ENCODE results near the gene ATRIP. TPM values are rescaled to one million over a fixed set of nuclear protein-coding genes. Genes with fewer than 3 reads are reported as not detected.

Gene ATRIP
- total and polyA plus RNA-seq, 10 of the 15 experiments (the other 5 are each of a cell fraction or from before 2014, with no cell fraction given): 1.4 to 16.0 (median 10.1) TPM

DNA sequence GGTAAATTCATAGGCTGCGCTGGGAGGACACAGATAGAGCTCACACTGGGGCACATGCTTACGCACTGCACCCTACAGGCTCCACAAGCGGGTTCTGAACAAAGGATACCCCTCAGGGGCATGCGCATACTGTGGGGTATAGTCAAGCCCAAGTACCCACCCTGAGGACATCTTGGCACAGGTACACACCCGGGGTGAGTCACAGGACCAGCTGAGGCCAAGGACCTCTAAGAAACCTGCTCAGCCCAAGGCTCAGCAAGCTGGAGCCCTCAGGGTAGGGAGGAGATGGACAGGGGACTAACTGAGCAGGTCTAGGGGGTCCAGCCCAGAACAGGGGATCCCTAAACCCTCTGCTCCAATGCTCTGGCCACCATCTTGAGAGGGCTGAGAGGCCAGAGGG is 54.1 kb downstream of the ATRIP start:
- FAIRE-seq: no peak
- Histone ChIP-seq H3K9me3 (replicated peaks; ENCODE audit: control insufficient read depth, insufficient read depth, low read length) (no peaks in the 10 kb centered on the region; the same call in 2 of the 3 replicates), H3K27ac (ENCODE audit: control insufficient read depth, insufficient read depth) (no peak overlapping the region), H3K9ac (ENCODE audit: control insufficient read depth, insufficient read depth, low read length) (no peak overlapping the region), H3K4me3 (no peak overlapping the region), H4K20me1 (ENCODE audit: control insufficient read depth, insufficient read depth) (no peaks in the 10 kb centered on the region), H2AFZ (ENCODE audit: control insufficient read depth, low read depth, low read length) (no peak overlapping the region), H3K27me3 (replicated peaks in 1 of 2; ENCODE audit: control insufficient read depth in 2 of 2, insufficient read depth in 2 of 2, low read length in 1 of 2) (no peaks in the 10 kb centered on the region), H3K4me2 (ENCODE audit: control insufficient read depth, insufficient read depth) (no peak overlapping the region), H3K79me2 (ENCODE audit: control insufficient read depth, insufficient read depth, low read length) (no peaks in the 10 kb centered on the region), H3K36me3 (ENCODE audit: control insufficient read depth in 2 of 2, insufficient read depth in 2 of 2, low read length in 1 of 2) (no peaks in the 10 kb centered on the region), H3K4me1 (ENCODE audit: control insufficient read depth, insufficient read depth, low read length) (peaks cover 6% of the 10 kb centered on the region)
- BruUV-seq (replicated peaks): no TSS peak
- ChIA-PET RAD21 (ENCODE audit: unreplicated experiment) (no interaction called here), POLR2A (interaction anchor here (0.5 kb wide), 1 partner anchor 419 kb away, joined by 3 read pairs; no protein-coding TSS in a partner anchor), CTCF (interaction anchor here (0.8 to 1.2 kb wide), 2 partner anchors 10 to 64 kb away, joined by 3 to 4 read pairs; no protein-coding TSS in a partner anchor), SMC1A (ENCODE audit: uncharacterized antibody, unreplicated experiment) (no interaction called here)
- DNase-seq (ENCODE audit: low read depth, low spot score): no peak
- intact Hi-C loops (cut with micrococcal nuclease; ENCODE audit: unreplicated experiment): no loop called here
- no peak for ATAC-seq
- in situ Hi-C loops (cut with MboI): no loop called here
- 83% methylated on average over 5 of the region's 5 CpGs for WGBS (ENCODE audit: insufficient coverage, insufficient replicate concordance, low lambda C conversion rate, missing lambda C conversion rate)
- no peak for TF ChIP-seq CBFB (IDR thresholded peaks at IDR 0.05; ENCODE audit: low read depth)
- TF ChIP-seq EED (IDR thresholded peaks at IDR 0.05; ENCODE audit: low read depth): no peak

DNA sequence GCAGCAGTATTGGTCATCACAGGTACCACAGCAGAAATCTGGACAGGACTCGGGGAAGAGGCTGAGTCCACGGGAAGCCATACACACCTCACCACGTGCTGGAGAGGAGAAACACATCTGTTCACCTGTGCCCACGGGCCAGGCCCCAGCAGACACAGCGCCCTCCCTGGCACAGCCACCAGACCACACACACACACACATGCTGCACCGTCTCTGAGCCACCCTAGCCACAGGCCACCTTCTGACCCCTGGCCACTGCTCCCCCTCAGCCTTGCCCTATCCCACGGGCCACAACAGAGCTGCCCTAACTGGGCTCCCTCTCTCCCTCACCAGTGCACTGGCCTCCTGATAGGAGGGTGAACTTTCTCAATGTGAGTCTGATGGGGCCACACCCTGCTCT is 54.7 kb downstream of the ATRIP start:
- Histone ChIP-seq H2AFZ (ENCODE audit: control insufficient read depth, low read depth, low read length) (no peak overlapping the region), H3K27ac (ENCODE audit: control insufficient read depth, insufficient read depth) (no peak overlapping the region), H3K36me3 (ENCODE audit: control insufficient read depth in 2 of 2, insufficient read depth in 2 of 2, low read length in 1 of 2) (no peaks in the 10 kb centered on the region), H3K79me2 (ENCODE audit: control insufficient read depth, insufficient read depth, low read length) (no peaks in the 10 kb centered on the region), H3K4me1 (ENCODE audit: control insufficient read depth, insufficient read depth, low read length) (peaks cover 6% of the 10 kb centered on the region), H3K4me2 (ENCODE audit: control insufficient read depth, insufficient read depth) (no peak overlapping the region), H3K9ac (ENCODE audit: control insufficient read depth, insufficient read depth, low read length) (no peak overlapping the region), H3K27me3 (replicated peaks in 1 of 2; ENCODE audit: control insufficient read depth in 2 of 2, insufficient read depth in 2 of 2, low read length in 1 of 2) (no peaks in the 10 kb centered on the region), H3K4me3 (no peak overlapping the region), H4K20me1 (ENCODE audit: control insufficient read depth, insufficient read depth) (no peaks in the 10 kb centered on the region), H3K9me3 (replicated peaks; ENCODE audit: control insufficient read depth, insufficient read depth, low read length) (no peaks in the 10 kb centered on the region; the same call in 2 of the 3 replicates)
- no TSS peak for BruUV-seq (replicated peaks)
- ChIA-PET CTCF (interaction anchor here (1.0 to 1.2 kb wide), 2 partner anchors 28 to 65 kb away, joined by 3 to 4 read pairs; no protein-coding TSS in a partner anchor), SMC1A (ENCODE audit: uncharacterized antibody, unreplicated experiment) (no interaction called here), RAD21 (ENCODE audit: unreplicated experiment) (no interaction called here), POLR2A (no interaction called here)
- in situ Hi-C loops (cut with MboI) (no loop called here), intact Hi-C loops (cut with micrococcal nuclease; ENCODE audit: unreplicated experiment) (no loop called here)
- no peak for FAIRE-seq
- 48% methylated on average over 7 of the region's 7 CpGs for WGBS (ENCODE audit: insufficient coverage, insufficient replicate concordance, low lambda C conversion rate, missing lambda C conversion rate)
- TF ChIP-seq SMARCA5 (IDR thresholded peaks at IDR 0.05) (no peak), FOS (IDR thresholded peaks at IDR 0.05; ENCODE audit: borderline replicate concordance, extremely low read depth, insufficient read length) (no peak), MYC (IDR thresholded peaks at IDR 0.05; ENCODE audit: insufficient read depth, insufficient read length, insufficient replicate concordance, low read length, severe bottlenecking) (no peak)
- no peak for DNase-seq (ENCODE audit: low read depth, low spot score)
- ATAC-seq: no peak

Measured in GM12878 (cell line).